Activated T-helper 2 cell treated with anti-CD3 and anti-CD28 coated beads, Interferon-gamma antibody, Interleukin-2, Interleukin-4, amounts not matched to agents 10 μg/mL and 5 μg/mL and 100 μg/mL, durations not matched to agents 14 hours and 24 hours and 36 hours (primary cell): ENCODE data around the gene PPAN. TPM values are rescaled to one million over a fixed set of nuclear protein-coding genes. Genes with fewer than 3 reads are reported as not detected.

ENCODE experiments used
- DNase-seq: peaks from one replicate; pipeline ENCODE4 v3.0.0; 2021; ENCODE audit warnings: low spot score
- H3K27ac Mint-ChIP-seq: one replicate; pipeline ENCODE4 v1.8.0; 2021; ENCODE audit warnings: mixed read lengths
- H3K27me3 Mint-ChIP-seq: one replicate; pipeline ENCODE4 v1.8.0; 2021; ENCODE audit warnings: low read depth, mixed read lengths
- H3K36me3 Mint-ChIP-seq: one replicate; pipeline ENCODE4 v1.8.0; 2021; ENCODE audit warnings: low read depth, mixed read lengths
- H3K4me1 Mint-ChIP-seq: one replicate; pipeline ENCODE4 v1.8.0; 2021; ENCODE audit warnings: low read depth, mixed read lengths
- H3K4me3 Mint-ChIP-seq: one replicate; pipeline ENCODE4 v1.8.0; 2021; ENCODE audit warnings: low read depth, mild to moderate bottlenecking, moderate library complexity, mixed read lengths
- H3K9me3 Mint-ChIP-seq: one replicate; pipeline ENCODE4 v1.8.0; 2021; ENCODE audit warnings: mixed read lengths
- intact Hi-C: fragments of 100-400 bp; cut with micrococcal nuclease; formaldehyde crosslinking; loops from one replicate; pipeline ENCODE4 v1.15.1; 2023
- total RNA-seq: library from RNA; stranded (reverse); gene quantifications from 2 replicates; pipeline ENCODE4 v1.2.3, GENCODE V29; 2022

Gene PPAN
- 160 and 162 TPM in 2 replicates for total RNA-seq

DNA sequence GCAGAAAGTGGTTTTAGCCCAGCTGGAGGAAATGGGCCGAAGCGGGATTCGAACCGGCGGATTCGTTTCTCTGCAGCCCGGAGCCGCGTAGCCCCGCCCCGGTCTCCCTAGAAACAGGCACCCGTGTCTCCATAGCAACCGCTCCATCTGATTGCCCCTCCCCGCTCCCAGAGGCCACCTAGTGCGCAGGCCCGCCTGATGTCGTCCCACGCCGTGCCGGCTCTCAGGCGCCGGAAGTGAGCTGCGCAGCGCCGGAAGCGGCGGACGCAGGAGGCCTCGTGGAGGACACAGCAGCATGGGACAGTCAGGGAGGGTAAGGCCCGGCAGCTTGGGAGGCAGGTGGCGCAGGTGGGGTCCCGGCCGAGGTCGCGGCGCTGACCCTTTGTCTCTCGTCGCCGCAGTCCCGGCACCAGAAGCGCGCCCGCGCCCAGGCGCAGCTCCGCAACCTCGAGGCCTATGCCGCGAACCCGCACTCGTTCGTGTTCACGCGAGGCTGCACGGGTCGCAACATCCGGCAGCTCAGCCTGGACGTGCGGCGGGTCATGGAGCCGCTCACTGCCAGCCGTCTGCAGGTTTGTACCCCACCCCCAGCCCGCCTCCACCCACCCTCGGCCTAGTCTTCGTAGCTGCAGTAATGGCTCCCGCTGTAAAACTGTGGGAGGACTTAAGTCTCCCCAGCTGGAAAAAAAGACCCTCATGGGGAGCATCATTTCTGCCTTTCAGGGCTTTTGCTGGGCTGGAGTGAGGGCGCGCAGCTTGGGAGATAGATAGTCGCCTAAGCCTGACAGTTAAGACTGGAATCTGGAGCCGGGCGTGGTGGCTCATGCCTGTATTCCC, at the start of gene PPAN:
Gene PPAN, plus strand, starts transcription at position 263 of the 837 bp plus-strand sequence. Its CDS starts 33 bp downstream, at position 296.
- peak; percentile 97 for DNase-seq
- Mint-ChIP-seq H3K27ac (peak within 1 kb of the TSS; percentile 100), H3K4me1 (peaks cover 51% of the 10 kb centered on the region), H3K27me3 (no peaks in the 10 kb centered on the region), H3K9me3 (no peaks in the 10 kb centered on the region), H3K36me3 (peaks cover 44% of the 10 kb centered on the region), H3K4me3 (peak within 1 kb of the TSS; percentile 95)
- intact Hi-C loops: loop anchor here (5.0 kb wide), 2 partner anchors 146 to 301 kb away; partner anchors contain the start of gene MRPL4

GRCh38 chr19:10061717-10062310, 44.3 kb upstream of the PPAN start:
- Mint-ChIP-seq H3K9me3 (no peaks in the 10 kb centered on the region), H3K36me3 (no peaks in the 10 kb centered on the region), H3K27me3 (peaks cover 3% of the 10 kb centered on the region), H3K27ac (no peak overlapping the region), H3K4me1 (no peaks in the 10 kb centered on the region), H3K4me3 (no peak overlapping the region)
- intact Hi-C loops: no loop called here
- DNase-seq: no peak

- H3K4me1 Mint-ChIP-seq: peaks cover 6% of the 10 kb centered on the region
- no peak overlapping the region for H3K4me3 Mint-ChIP-seq
- no peak overlapping the region for H3K27ac Mint-ChIP-seq
- H3K9me3 Mint-ChIP-seq: peaks cover 4% of the 10 kb centered on the region
- H3K36me3 Mint-ChIP-seq: no peaks in the 10 kb centered on the region
- no peak for DNase-seq
- peaks cover 2% of the 10 kb centered on the region for H3K27me3 Mint-ChIP-seq
- intact Hi-C loops: no loop called here
Observed at GRCh38 chr19:10068205-10068604, 38.0 kb upstream of the PPAN start.

GRCh38 chr19:10069046-10069445, 37.1 kb upstream of the PPAN start:
- no peak overlapping the region for H3K4me3 Mint-ChIP-seq
- peaks cover 1% of the 10 kb centered on the region for H3K27me3 Mint-ChIP-seq
- peaks cover 6% of the 10 kb centered on the region for H3K4me1 Mint-ChIP-seq
- intact Hi-C loops: no loop called here
- peaks cover 5% of the 10 kb centered on the region for H3K9me3 Mint-ChIP-seq
- H3K36me3 Mint-ChIP-seq: no peaks in the 10 kb centered on the region
- no peak for DNase-seq
- H3K27ac Mint-ChIP-seq: no peak overlapping the region

GRCh38 chr19:10070730-10071446, 35.3 kb upstream of the PPAN start:
- Mint-ChIP-seq H3K4me1 (peaks cover 6% of the 10 kb centered on the region), H3K9me3 (peaks cover 5% of the 10 kb centered on the region), H3K27ac (no peak overlapping the region), H3K36me3 (no peaks in the 10 kb centered on the region), H3K4me3 (no peak overlapping the region), H3K27me3 (peaks cover 1% of the 10 kb centered on the region)
- no peak for DNase-seq
- intact Hi-C loops: no loop called here

GRCh38 chr19:10074153-10074552, 32.0 kb upstream of the PPAN start:
- H3K4me1 Mint-ChIP-seq: no peaks in the 10 kb centered on the region
- DNase-seq: no peak
- H3K9me3 Mint-ChIP-seq: peaks cover 5% of the 10 kb centered on the region
- intact Hi-C loops: loop anchor here (2.0 kb wide), 1 partner anchor 39 kb away; no protein-coding TSS in a partner anchor
- no peak overlapping the region for H3K27ac Mint-ChIP-seq
- no peak overlapping the region for H3K4me3 Mint-ChIP-seq
- H3K27me3 Mint-ChIP-seq: peaks cover 7% of the 10 kb centered on the region
- no peaks in the 10 kb centered on the region for H3K36me3 Mint-ChIP-seq

DNA sequence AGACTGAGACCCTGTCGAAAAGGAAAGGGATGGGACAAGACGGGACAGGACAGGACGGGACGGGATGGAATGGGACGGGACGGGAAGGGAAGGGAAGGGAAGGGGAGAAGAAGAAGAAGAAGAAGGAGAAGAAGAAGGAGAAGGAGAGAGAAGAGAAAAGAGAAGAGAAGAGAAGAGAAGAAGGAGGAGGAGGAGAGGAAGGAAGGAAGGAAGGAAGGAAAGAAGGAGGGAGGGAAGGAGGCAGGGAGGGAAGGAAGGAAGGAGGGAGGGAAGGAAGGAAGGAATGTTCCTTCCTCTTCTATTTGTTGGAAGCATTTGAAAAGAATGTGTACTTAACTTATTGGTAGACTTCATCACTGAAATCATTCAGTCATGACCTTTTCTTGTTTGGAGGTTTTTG, 29.6 kb upstream of the PPAN start:
- intact Hi-C loops: no loop called here
- Mint-ChIP-seq H3K9me3 (peaks cover 5% of the 10 kb centered on the region), H3K4me1 (no peaks in the 10 kb centered on the region), H3K4me3 (no peak overlapping the region), H3K36me3 (no peaks in the 10 kb centered on the region), H3K27ac (no peak overlapping the region), H3K27me3 (peaks cover 7% of the 10 kb centered on the region)
- no peak for DNase-seq

- intact Hi-C loops: no loop called here
- no peaks in the 10 kb centered on the region for H3K36me3 Mint-ChIP-seq
- H3K27me3 Mint-ChIP-seq: peaks cover 7% of the 10 kb centered on the region
- H3K4me3 Mint-ChIP-seq: no peak overlapping the region
- H3K9me3 Mint-ChIP-seq: peaks cover under 1% of the 10 kb centered on the region
- H3K4me1 Mint-ChIP-seq: no peaks in the 10 kb centered on the region
- H3K27ac Mint-ChIP-seq: no peak overlapping the region
- DNase-seq: no peak
Observed at GRCh38 chr19:10078329-10078728, 27.8 kb upstream of the PPAN start.

DNA sequence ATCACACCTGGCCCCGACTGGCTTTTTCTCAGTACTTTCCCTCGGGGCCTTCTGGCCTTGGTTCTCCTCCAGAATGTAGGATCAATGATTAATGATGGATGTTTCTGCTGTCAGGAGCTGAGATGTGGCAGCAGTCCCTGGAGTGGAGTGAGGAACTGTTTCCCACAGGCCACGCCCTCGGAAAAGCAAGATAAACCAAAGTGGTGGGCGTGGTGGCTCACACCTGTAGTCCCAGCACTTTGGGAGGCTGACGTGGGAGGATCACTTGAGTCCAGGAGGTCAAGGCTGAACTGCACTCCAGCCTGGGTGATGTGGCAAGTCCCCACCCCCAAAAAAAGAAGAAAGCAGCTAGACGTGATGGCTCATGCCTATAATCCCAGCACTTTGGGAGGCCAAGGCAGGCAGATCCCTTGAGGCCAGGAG, 27.1 kb upstream of the PPAN start:
- no peak for DNase-seq
- H3K4me1 Mint-ChIP-seq: no peaks in the 10 kb centered on the region

DNA sequence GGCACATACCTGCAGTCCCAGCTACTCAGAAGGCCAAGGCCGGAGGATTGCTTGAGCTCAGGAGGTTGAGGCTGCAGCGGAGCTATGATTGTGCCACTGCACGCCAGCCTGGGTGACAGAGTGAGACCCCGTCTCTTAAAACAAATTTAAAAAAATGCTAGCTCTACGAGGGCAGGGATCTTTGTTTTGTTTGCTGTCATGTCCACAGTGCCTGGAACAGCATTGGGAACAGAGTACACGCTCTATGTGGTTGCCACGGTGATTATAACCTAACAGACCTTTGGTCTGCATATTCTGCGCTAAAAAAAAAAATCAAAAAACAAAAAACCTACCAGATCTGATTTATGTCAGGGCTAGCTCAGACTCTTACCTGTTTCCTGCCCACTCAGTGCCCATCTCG, 22.3 kb upstream of the PPAN start:
- intact Hi-C loops: no loop called here
- no peak overlapping the region for H3K27ac Mint-ChIP-seq
- H3K36me3 Mint-ChIP-seq: peaks cover 11% of the 10 kb centered on the region
- peaks cover 10% of the 10 kb centered on the region for H3K4me1 Mint-ChIP-seq
- H3K9me3 Mint-ChIP-seq: no peaks in the 10 kb centered on the region
- DNase-seq: no peak
- H3K4me3 Mint-ChIP-seq: no peak overlapping the region
- no peaks in the 10 kb centered on the region for H3K27me3 Mint-ChIP-seq

More for the DNA sequence above, 27.1 kb upstream of the PPAN start:
- no peaks in the 10 kb centered on the region for H3K9me3 Mint-ChIP-seq
- H3K36me3 Mint-ChIP-seq: no peaks in the 10 kb centered on the region
- no peak overlapping the region for H3K27ac Mint-ChIP-seq
- H3K27me3 Mint-ChIP-seq: peaks cover 7% of the 10 kb centered on the region
- no peak overlapping the region for H3K4me3 Mint-ChIP-seq
- intact Hi-C loops: no loop called here

DNA sequence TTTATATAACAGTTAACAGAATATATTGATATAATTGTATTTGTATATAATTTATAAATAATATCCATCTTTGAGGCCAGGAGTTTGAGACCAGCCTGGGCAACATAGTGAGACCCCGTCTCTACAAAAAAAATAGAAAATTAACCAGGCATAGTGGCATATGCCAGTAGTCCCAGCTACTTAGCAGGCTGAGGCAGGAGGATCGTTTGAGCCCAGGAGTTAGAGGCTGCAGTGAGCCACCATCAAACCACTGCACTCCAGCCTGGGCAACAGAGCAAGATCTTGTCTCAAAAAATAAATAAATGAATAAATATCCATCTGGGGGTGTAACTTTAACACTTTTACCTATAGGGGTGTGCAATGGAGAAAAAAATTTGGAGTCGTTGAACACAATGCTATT, 21.4 kb upstream of the PPAN start:
- Mint-ChIP-seq H3K4me3 (peak overlapping the region; percentile 81), H3K27ac (no peak overlapping the region), H3K27me3 (no peaks in the 10 kb centered on the region), H3K36me3 (peaks cover 20% of the 10 kb centered on the region), H3K9me3 (no peaks in the 10 kb centered on the region), H3K4me1 (peaks cover 10% of the 10 kb centered on the region)
- DNase-seq: no peak
- intact Hi-C loops: no loop called here

GRCh38 chr19:10085641-10086590, 20.2 kb upstream of the PPAN start, which contains the start of gene SHFL:
Gene SHFL (plus strand): TSS chr19:10086317. CDS start chr19:10086428, 111 bp downstream.
- Mint-ChIP-seq H3K4me3 (peak within 1 kb of the TSS; percentile 81), H3K4me1 (peaks cover 11% of the 10 kb centered on the region), H3K9me3 (no peaks in the 10 kb centered on the region), H3K36me3 (peaks cover 26% of the 10 kb centered on the region), H3K27me3 (no peaks in the 10 kb centered on the region), H3K27ac (peak within 1 kb of the TSS; percentile 58)
- DNase-seq: peak; percentile 85
- intact Hi-C loops: no loop called here
